Measurements from ENCODE around the gene EIF4B. TPM values are rescaled to one million over a fixed set of nuclear protein-coding genes. Genes with fewer than 3 reads are reported as not detected.
A peak's percentile ranks its signal among the peaks of the same experiment; 100 is the strongest.

EIF4B gene
- total RNA-seq, 1 experiment from 2014 or later = 713 TPM

GRCh38 chr12:53036802-53037201 lies 30.5 kb downstream of the EIF4B start:
- Histone ChIP-seq H2BK20ac (ENCODE audit: low read depth, low read length, poor library complexity, severe bottlenecking) (no peak overlapping the region), H4K8ac (replicated peaks; ENCODE audit: insufficient read length, low read depth, low read length) (no peak overlapping the region), H3K14ac (ENCODE audit: insufficient read depth, low read length) (no peak overlapping the region), H3K79me2 (ENCODE audit: insufficient read depth, low read length) (no peaks in the 10 kb centered on the region), H3K4me2 (ENCODE audit: insufficient read depth, insufficient read length, low read length) (no peak overlapping the region), H4K91ac (ENCODE audit: insufficient read length, low read depth, low read length) (no peak overlapping the region), H3K56ac (ENCODE audit: insufficient read length, low read depth, low read length) (no peak overlapping the region), H3K18ac (ENCODE audit: insufficient read length, low read depth, low read length) (no peak overlapping the region), H3K27ac (ENCODE audit: insufficient read length, low read depth, low read length) (no peak overlapping the region), H3K27me3 (ENCODE audit: insufficient read depth, low read length) (no peaks in the 10 kb centered on the region), H2BK120ac (ENCODE audit: low read depth, low read length, poor library complexity, severe bottlenecking) (no peak overlapping the region), H3K23me2 (ENCODE audit: insufficient read length, low read depth, low read length, poor library complexity, severe bottlenecking) (no peaks in the 10 kb centered on the region), H3K9ac (ENCODE audit: extremely low read depth, insufficient read length, low read length) (no peak overlapping the region), H3K23ac (ENCODE audit: insufficient read length, low read depth, low read length) (no peak overlapping the region), H4K20me1 (ENCODE audit: control insufficient read depth, insufficient read depth, insufficient read length) (no peaks in the 10 kb centered on the region), H3T11ph (ENCODE audit: low read length) (no peak overlapping the region), H2BK5ac (ENCODE audit: insufficient read length, low read length) (no peak overlapping the region), H3K4me1 (ENCODE audit: insufficient read depth, low read length) (no peaks in the 10 kb centered on the region), H2AFZ (ENCODE audit: low read length) (no peak overlapping the region), H3K79me1 (ENCODE audit: insufficient read depth, low read depth, low read length, poor library complexity, severe bottlenecking) (no peaks in the 10 kb centered on the region), H3K4ac (ENCODE audit: low read depth, low read length) (no peak overlapping the region), H2BK15ac (ENCODE audit: low read depth, low read length) (no peak overlapping the region), H3K9me3 (ENCODE audit: control insufficient read depth, low read depth, low read length) (no peaks in the 10 kb centered on the region), H2AK5ac (ENCODE audit: insufficient read length, low read length) (no peak overlapping the region), H4K5ac (ENCODE audit: insufficient read length, low read depth, low read length) (no peak overlapping the region), H2BK12ac (ENCODE audit: insufficient read length, low read depth, low read length) (no peak overlapping the region)
- Mint-ChIP-seq H3K4me1 (peaks cover 8 to 15% of the 10 kb centered on the region in 2 experiments), H3K4me3 (no peak overlapping the region), H3K27ac (peak overlapping the region in 1 of 3 experiments; percentile 52; a peak in 2 of 7 replicates), H3K27me3 (ENCODE audit: low read depth) (no peaks in the 10 kb centered on the region), H3K9me3 (no peaks in the 10 kb centered on the region), H3K36me3 (ENCODE audit: insufficient read depth in 1 of 3, low read depth in 3 of 3) (peaks cover 68 to 93% (median 78%) of the 10 kb centered on the region in 3 experiments)
- no CpG with 5 or more reads among the region's 3 CpGs for WGBS (ENCODE audit: extremely low coverage, insufficient read length, low lambda C conversion rate)
- TF ChIP-seq, protein P1, sequence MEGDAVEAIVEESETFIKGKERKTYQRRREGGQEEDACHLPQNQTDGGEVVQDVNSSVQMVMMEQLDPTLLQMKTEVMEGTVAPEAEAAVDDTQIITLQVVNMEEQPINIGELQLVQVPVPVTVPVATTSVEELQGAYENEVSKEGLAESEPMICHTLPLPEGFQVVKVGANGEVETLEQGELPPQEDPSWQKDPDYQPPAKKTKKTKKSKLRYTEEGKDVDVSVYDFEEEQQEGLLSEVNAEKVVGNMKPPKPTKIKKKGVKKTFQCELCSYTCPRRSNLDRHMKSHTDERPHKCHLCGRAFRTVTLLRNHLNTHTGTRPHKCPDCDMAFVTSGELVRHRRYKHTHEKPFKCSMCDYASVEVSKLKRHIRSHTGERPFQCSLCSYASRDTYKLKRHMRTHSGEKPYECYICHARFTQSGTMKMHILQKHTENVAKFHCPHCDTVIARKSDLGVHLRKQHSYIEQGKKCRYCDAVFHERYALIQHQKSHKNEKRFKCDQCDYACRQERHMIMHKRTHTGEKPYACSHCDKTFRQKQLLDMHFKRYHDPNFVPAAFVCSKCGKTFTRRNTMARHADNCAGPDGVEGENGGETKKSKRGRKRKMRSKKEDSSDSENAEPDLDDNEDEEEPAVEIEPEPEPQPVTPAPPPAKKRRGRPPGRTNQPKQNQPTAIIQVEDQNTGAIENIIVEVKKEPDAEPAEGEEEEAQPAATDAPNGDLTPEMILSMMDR (conservative IDR thresholded peaks at IDR 0.05) = no peak
- no peak for DNase-seq
